RPMI8226 (cell line): ENCODE data around the gene IRGQ.

Experiments
- DNase-seq: peaks from one replicate; pipeline ENCODE4 v3.0.0-alpha.2; 2015

Gene IRGQ

DNA sequence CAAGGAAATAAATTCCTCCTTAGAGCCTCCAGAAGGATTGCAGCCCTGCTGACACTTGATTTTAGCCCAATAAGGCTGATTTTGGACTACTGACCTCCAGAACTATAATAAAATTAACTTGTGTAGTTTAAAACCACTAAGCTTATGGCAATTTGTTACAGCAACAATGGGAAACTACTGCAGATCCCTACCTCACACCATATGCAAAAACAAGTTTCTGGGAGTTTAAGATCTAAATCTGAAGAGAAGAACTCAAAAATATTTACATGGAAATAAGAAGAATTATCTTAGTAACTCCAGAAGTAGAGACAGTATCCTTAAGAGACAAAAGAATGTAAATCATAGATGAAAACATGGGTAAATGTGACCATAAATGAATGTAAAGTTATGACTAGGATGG, 57.0 kb downstream of the IRGQ start:
- DNase-seq, result no peak

DNA sequence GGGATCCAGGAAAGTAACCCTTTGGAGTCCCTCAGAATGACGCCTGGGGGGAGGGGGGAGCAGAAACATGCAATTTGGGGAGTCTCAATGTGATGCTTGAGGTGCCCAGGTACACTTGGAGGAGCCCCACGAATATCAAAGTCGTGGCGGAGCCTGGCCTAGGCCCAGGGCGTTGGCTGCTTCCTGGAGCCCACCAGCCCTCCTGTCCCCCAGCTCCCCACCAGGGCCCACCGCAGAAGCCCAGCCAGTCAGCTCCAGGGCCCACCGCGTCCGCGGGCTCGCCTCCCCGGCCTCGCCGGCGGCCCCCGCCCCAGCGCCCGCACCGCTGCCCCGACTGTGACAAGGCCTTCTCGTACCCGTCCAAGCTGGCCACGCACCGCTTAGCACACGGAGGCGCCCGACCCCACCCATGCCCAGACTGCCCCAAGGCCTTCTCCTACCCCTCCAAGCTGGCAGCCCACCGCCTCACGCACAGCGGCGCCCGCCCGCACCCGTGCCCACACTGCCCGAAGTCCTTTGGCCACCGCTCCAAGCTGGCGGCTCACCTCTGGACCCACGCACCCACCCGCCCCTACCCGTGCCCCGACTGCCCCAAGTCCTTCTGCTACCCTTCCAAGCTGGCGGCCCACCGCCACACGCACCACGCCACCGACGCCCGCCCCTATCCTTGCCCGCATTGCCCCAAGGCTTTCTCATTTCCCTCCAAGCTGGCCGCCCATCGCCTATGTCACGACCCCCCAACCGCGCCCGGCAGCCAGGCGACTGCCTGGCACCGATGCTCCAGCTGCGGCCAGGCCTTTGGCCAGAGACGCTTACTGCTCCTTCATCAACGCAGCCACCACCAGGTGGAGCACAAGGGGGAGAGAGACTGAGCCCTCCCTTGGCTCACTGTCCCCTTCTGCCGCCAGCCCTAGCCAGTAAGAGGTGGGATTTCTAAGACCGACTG, 60.8 kb downstream of the IRGQ start:
- DNase-seq, result no peak
